ACC112 (cell line): ENCODE data around the gene CDIPT.
"Not testable (repeated sequence)": the region's sequence is repeated elsewhere in the genome, so short reads cannot be mapped to it uniquely, and the experiment has no call there.

ENCODE experiments used
- H2AFZ ChIP-seq: fragments of 200-600 bp; sonication (generic); one replicate; pipeline ENCODE4 v1.6.0; 2017; ENCODE audit warnings: antibody characterized with exemption, low read length; ENCODE audit not compliant: unreplicated experiment
- H3K27ac ChIP-seq: fragments of 200-600 bp; sonication (generic); 2 replicates; pipeline ENCODE4 v1.5.1; 2014; ENCODE audit warnings: low read depth, mild to moderate bottlenecking, antibody characterized with exemption, low read length, moderate library complexity
- H3K27me3 ChIP-seq: fragments of 200-600 bp; sonication (generic); 2 replicates; pipeline ENCODE4 v1.6.1; 2014; ENCODE audit warnings: mild to moderate bottlenecking, antibody characterized with exemption, low read length, moderate library complexity, mixed read lengths; ENCODE audit not compliant: insufficient read depth
- H3K36me3 ChIP-seq: fragments of 200-600 bp; sonication (generic); 2 replicates; pipeline ENCODE4 v1.6.1; 2016; ENCODE audit warnings: mild to moderate bottlenecking, antibody characterized with exemption, low read length, moderate library complexity, mixed read lengths; ENCODE audit not compliant: insufficient read depth
- H3K4me1 ChIP-seq: fragments of 200-600 bp; sonication (generic); one replicate; pipeline ENCODE4 v1.6.1; 2016; ENCODE audit warnings: low read length, mixed read lengths; ENCODE audit not compliant: insufficient read depth, unreplicated experiment, control insufficient read depth
- H3K4me3 ChIP-seq: fragments of 200-600 bp; sonication (generic); 2 replicates; pipeline ENCODE4 v1.5.1; 2014; ENCODE audit warnings: mild to moderate bottlenecking, low read depth, low read length
- H3K79me2 ChIP-seq: fragments of 200-600 bp; sonication (generic); one replicate; pipeline ENCODE4 v1.6.0; 2016; ENCODE audit warnings: low read length; ENCODE audit not compliant: control insufficient read depth, unreplicated experiment, insufficient read depth

Gene CDIPT

GRCh38 chr16:29862884-29863668 lies at the start of gene CDIPT:
TSS of gene CDIPT (minus strand) at chr16:29863226. CDS start at chr16:29862857, 369 bp downstream.
- peaks cover 15% of the 10 kb centered on the region for H3K79me2 ChIP-seq
- peak within 1 kb of the TSS; percentile 86 for H3K4me3 ChIP-seq
- H3K36me3 ChIP-seq, result no peaks in the 10 kb centered on the region; the same call in 1 of the 2 replicates
- H3K4me1 ChIP-seq, result peaks cover 4% of the 10 kb centered on the region
- H3K27ac ChIP-seq, result peak within 1 kb of the TSS; percentile 84
- H2AFZ ChIP-seq, result peak within 1 kb of the TSS; percentile 66
- H3K27me3 ChIP-seq, result no peaks in the 10 kb centered on the region

- no peaks in the 10 kb centered on the region for H3K79me2 ChIP-seq
- no peak overlapping the region for H3K27ac ChIP-seq
- no peak overlapping the region for H3K4me3 ChIP-seq
- no peaks in the 10 kb centered on the region for H3K36me3 ChIP-seq
- H3K4me1 ChIP-seq, result peaks cover 7% of the 10 kb centered on the region
- no peaks in the 10 kb centered on the region for H3K27me3 ChIP-seq
- H2AFZ ChIP-seq, result no peak overlapping the region
Observed at GRCh38 chr16:29912087-29912486, 49.1 kb upstream of the CDIPT start.

GRCh38 chr16:29911676-29912010 lies 48.6 kb upstream of the CDIPT start:
- Histone ChIP-seq H3K27me3 (no peaks in the 10 kb centered on the region), H3K4me1 (peaks cover 7% of the 10 kb centered on the region), H2AFZ (no peak overlapping the region), H3K79me2 (no peaks in the 10 kb centered on the region), H3K27ac (no peak overlapping the region), H3K36me3 (no peaks in the 10 kb centered on the region), H3K4me3 (no peak overlapping the region)

GRCh38 chr16:29910819-29911675 lies 48.0 kb upstream of the CDIPT start:
- Histone ChIP-seq H3K4me1 (peaks cover 7% of the 10 kb centered on the region), H3K27ac (no peak overlapping the region), H3K79me2 (no peaks in the 10 kb centered on the region), H3K27me3 (no peaks in the 10 kb centered on the region), H2AFZ (no peak overlapping the region), H3K4me3 (no peak overlapping the region), H3K36me3 (no peaks in the 10 kb centered on the region)

GRCh38 chr16:29909851-29910250 lies 46.8 kb upstream of the CDIPT start:
- H3K4me1 ChIP-seq, H3K79me2 ChIP-seq, H3K36me3 ChIP-seq, H3K4me3 ChIP-seq, H2AFZ ChIP-seq, H3K27me3 ChIP-seq: not testable (repeated sequence)
- 0 out of 2 replicates have a peak overlapping the region, but pooled peaks have one; percentile 28 for H3K27ac ChIP-seq

GRCh38 chr16:29909391-29909790 lies 46.4 kb upstream of the CDIPT start:
- Histone ChIP-seq H2AFZ (no peak overlapping the region), H3K27me3 (no peaks in the 10 kb centered on the region), H3K4me3 (no peak overlapping the region), H3K36me3 (no peaks in the 10 kb centered on the region; the same call in 1 of the 2 replicates), H3K79me2 (no peaks in the 10 kb centered on the region), H3K4me1 (peaks cover 7% of the 10 kb centered on the region), H3K27ac (peak overlapping the region; percentile 28; the same call in 1 of the 2 replicates)

GRCh38 chr16:29908719-29909220 lies 45.7 kb upstream of the CDIPT start:
- Histone ChIP-seq H3K79me2 (no peaks in the 10 kb centered on the region), H3K36me3 (no peaks in the 10 kb centered on the region; the same call in 1 of the 2 replicates), H3K27ac (peak overlapping the region; percentile 8; the same call in 1 of the 2 replicates), H2AFZ (no peak overlapping the region), H3K27me3 (no peaks in the 10 kb centered on the region), H3K4me3 (no peak overlapping the region), H3K4me1 (peaks cover 7% of the 10 kb centered on the region)

GRCh38 chr16:29907973-29908372 lies 44.9 kb upstream of the CDIPT start:
- peaks cover 7% of the 10 kb centered on the region for H3K4me1 ChIP-seq
- H3K27ac ChIP-seq, result no peak overlapping the region
- no peaks in the 10 kb centered on the region for H3K27me3 ChIP-seq
- no peak overlapping the region for H3K4me3 ChIP-seq
- H3K79me2 ChIP-seq, result peaks cover 3% of the 10 kb centered on the region
- H3K36me3 ChIP-seq, result no peaks in the 10 kb centered on the region; the same call in 1 of the 2 replicates
- H2AFZ ChIP-seq, result no peak overlapping the region

GRCh38 chr16:29906520-29907244 lies 43.7 kb upstream of the CDIPT start:
- Histone ChIP-seq H3K27ac (no peak overlapping the region), H3K79me2 (peaks cover 12% of the 10 kb centered on the region), H3K4me3 (no peak overlapping the region), H3K27me3 (no peaks in the 10 kb centered on the region), H3K36me3 (no peaks in the 10 kb centered on the region; the same call in 1 of the 2 replicates), H3K4me1 (peaks cover 14% of the 10 kb centered on the region), H2AFZ (no peak overlapping the region)

GRCh38 chr16:29905668-29906067 lies 42.6 kb upstream of the CDIPT start:
- H3K4me3 ChIP-seq, result no peak overlapping the region
- H2AFZ ChIP-seq, result no peak overlapping the region
- peaks cover 18% of the 10 kb centered on the region for H3K4me1 ChIP-seq
- peaks cover 19% of the 10 kb centered on the region for H3K79me2 ChIP-seq
- H3K27me3 ChIP-seq, result no peaks in the 10 kb centered on the region
- no peak overlapping the region for H3K27ac ChIP-seq
- no peaks in the 10 kb centered on the region; the same call in 1 of the 2 replicates for H3K36me3 ChIP-seq
